Cardiac septum (tissue), 1 donor: ENCODE measurements around the gene FLNB. TPM values are rescaled to one million over a fixed set of nuclear protein-coding genes. Genes with fewer than 3 reads are reported as not detected.

Experiments used
- DNase-seq: peaks from one replicate; pipeline ENCODE4 v3.0.0-alpha.2; 2020; ENCODE audit warnings: low spot score
- intact Hi-C: fragments of 100-400 bp; cut with DNase I; formaldehyde crosslinking; loops from one replicate; pipeline ENCODE4 v1.14.0; 2022
- long read RNA-seq: library from polyadenylated mRNA; unstranded; transcript quantifications from one replicate; pipeline ENCODE4 v2.0.0, GENCODE V29; 2021
- total RNA-seq: library from RNA; stranded (reverse); fragmentation: NEBNext Ultra II Directional; extraction: Animal tissue kit (Norgen Biotek cat#: 25700); gene quantifications from one replicate; pipeline ENCODE4 v1.2.1, GENCODE V29; 2021
- donor health status: DM: no; HTN: no; CAD: no.

Gene FLNB
- total RNA-seq = 58.1 TPM
- long read RNA-seq, transcript FLNB-211 (4 exons, 932 nt) = major isoform, 5 of 45 reads
- long read RNA-seq, partial matches to known transcripts = 22 of 45 reads
- long read RNA-seq, other reads (novel, unspliced or antisense) = 18 of 45 reads

- peak; percentile 87 for DNase-seq
- intact Hi-C loops = loop anchor here (2.0 kb wide), 1 partner anchor 166 kb away; no protein-coding TSS in a partner anchor
These were observed at the start of gene FLNB for GRCh38 chr3:58008141-58009025. Gene FLNB, plus strand, starts transcription at chr3:58008422. Its CDS starts 143 bp downstream, at chr3:58008565.

- intact Hi-C loops = no loop called here
- peak; percentile 81 for DNase-seq
These were observed 49.4 kb upstream of the FLNB start for GRCh38 chr3:57958642-57959422.

GRCh38 chr3:57959423-57960173, 48.6 kb upstream of the FLNB start:
- DNase-seq = no peak
- intact Hi-C loops = no loop called here

- no peak for DNase-seq
- intact Hi-C loops = no loop called here
These were observed 48.1 kb upstream of the FLNB start for GRCh38 chr3:57960174-57960505.

- intact Hi-C loops = no loop called here
- DNase-seq = no peak
These were observed 46.9 kb upstream of the FLNB start for GRCh38 chr3:57961177-57961827.

GRCh38 chr3:57961828-57962447, 46.3 kb upstream of the FLNB start:
- no peak for DNase-seq
- intact Hi-C loops = no loop called here

- intact Hi-C loops = no loop called here
- DNase-seq = no peak
These were observed 45.8 kb upstream of the FLNB start for GRCh38 chr3:57962448-57962834.

GRCh38 chr3:57963811-57964346, 44.3 kb upstream of the FLNB start:
- DNase-seq = no peak
- intact Hi-C loops = no loop called here

GRCh38 chr3:57966829-57967228, 41.4 kb upstream of the FLNB start:
- intact Hi-C loops = no loop called here
- no peak for DNase-seq

GRCh38 chr3:57967590-57967989, 40.6 kb upstream of the FLNB start:
- intact Hi-C loops = no loop called here
- DNase-seq = no peak

- DNase-seq = no peak
These were observed 39.7 kb upstream of the FLNB start for GRCh38 chr3:57968501-57968900.

GRCh38 chr3:57971975-57972374, 36.2 kb upstream of the FLNB start:
- intact Hi-C loops = no loop called here
- no peak for DNase-seq

More at GRCh38 chr3:57968501-57968900, 39.7 kb upstream of the FLNB start:
- intact Hi-C loops = no loop called here

GRCh38 chr3:57972531-57973111, 35.6 kb upstream of the FLNB start:
- no peak for DNase-seq
- intact Hi-C loops = no loop called here

GRCh38 chr3:57973715-57974477, 34.3 kb upstream of the FLNB start:
- intact Hi-C loops = no loop called here
- DNase-seq = no peak

- DNase-seq = no peak
- intact Hi-C loops = no loop called here
These were observed 33.3 kb upstream of the FLNB start for GRCh38 chr3:57974796-57975388.

- intact Hi-C loops = no loop called here
- no peak for DNase-seq
These were observed 30.4 kb upstream of the FLNB start for GRCh38 chr3:57977818-57978235.

- intact Hi-C loops = no loop called here
- DNase-seq = no peak
These were observed 29.9 kb upstream of the FLNB start for GRCh38 chr3:57978316-57978715.
